ENCODE results near the gene UNC5CL.

UNC5CL gene

GRCh38 chr6:41040101-41040939, 1.3 kb upstream of the UNC5CL start:
- TF ChIP-seq CTCF (IDR thresholded peaks at IDR 0.05; ENCODE audit: low read depth, low read length, missing control alignments): no peak
- no peak overlapping the region for H3K4me3 ChIP-seq (ENCODE audit: low read depth, low read length)
- DNase-seq (ENCODE audit: low read depth): no peak

GRCh38 chr6:41038205-41038604, 816 bp downstream of the UNC5CL start:
- no peak for TF ChIP-seq CTCF (IDR thresholded peaks at IDR 0.05; ENCODE audit: low read depth, low read length, missing control alignments)
- no peak overlapping the region for H3K4me3 ChIP-seq (ENCODE audit: low read depth, low read length)
- DNase-seq (ENCODE audit: low read depth): no peak

GRCh38 chr6:41037107-41037900, 1.7 kb downstream of the UNC5CL start:
- no peak for DNase-seq (ENCODE audit: low read depth)
- no peak overlapping the region for H3K4me3 ChIP-seq (ENCODE audit: low read depth, low read length)
- TF ChIP-seq CTCF (IDR thresholded peaks at IDR 0.05; ENCODE audit: low read depth, low read length, missing control alignments): no peak

GRCh38 chr6:41036601-41037000, 2.4 kb downstream of the UNC5CL start:
- DNase-seq (ENCODE audit: low read depth): no peak
- no peak overlapping the region for H3K4me3 ChIP-seq (ENCODE audit: low read depth, low read length)
- no peak for TF ChIP-seq CTCF (IDR thresholded peaks at IDR 0.05; ENCODE audit: low read depth, low read length, missing control alignments)

GRCh38 chr6:41036186-41036585, 2.8 kb downstream of the UNC5CL start:
- TF ChIP-seq CTCF (IDR thresholded peaks at IDR 0.05; ENCODE audit: low read depth, low read length, missing control alignments): no peak
- no peak for DNase-seq (ENCODE audit: low read depth)
- no peak overlapping the region for H3K4me3 ChIP-seq (ENCODE audit: low read depth, low read length)

- no peak for TF ChIP-seq CTCF (IDR thresholded peaks at IDR 0.05; ENCODE audit: low read depth, low read length, missing control alignments)
- no peak overlapping the region for H3K4me3 ChIP-seq (ENCODE audit: low read depth, low read length)
- DNase-seq (ENCODE audit: low read depth): no peak
Observed at GRCh38 chr6:41033776-41034175, 5.2 kb downstream of the UNC5CL start.

All from GM12864 (cell line).